SU-DHL-6 (cell line): ENCODE measurements around the gene CNPY4.

ENCODE experiments used
- H2AFZ ChIP-seq: fragments of 200-600 bp; sonication (generic); 2 replicates; pipeline ENCODE4 v1.6.1; 2014; ENCODE audit warnings: low read depth, mild to moderate bottlenecking, moderate library complexity, mixed read lengths, antibody characterized with exemption, low read length; ENCODE audit not compliant: severe bottlenecking
- H3F3A ChIP-seq: fragments of 200-600 bp; shearing (Covaris generic); 2 replicates; pipeline ENCODE4 v1.6.0; 2016; ENCODE audit warnings: antibody characterized with exemption, mild to moderate bottlenecking; ENCODE audit not compliant: insufficient read depth
- H3K27ac ChIP-seq: fragments of 200-600 bp; sonication (generic); 2 replicates; pipeline ENCODE4 v1.5.1; 2016; ENCODE audit warnings: low read depth, mild to moderate bottlenecking, low read length, moderate library complexity, mixed read lengths
- H3K27me3 ChIP-seq: fragments of 200-600 bp; sonication (generic), shearing (Covaris generic); 2 replicates; pipeline ENCODE4 v1.6.0; 2014; ENCODE audit warnings: mild to moderate bottlenecking, low read length
- H3K36me3 ChIP-seq: fragments of 200-600 bp; sonication (generic); 2 replicates; pipeline ENCODE4 v1.6.1; 2014; ENCODE audit warnings: mild to moderate bottlenecking, low read length, mixed read lengths
- H3K4me2 ChIP-seq: fragments of 300-600, 200-600 bp; shearing (Covaris generic), sonication (generic); 2 replicates; pipeline ENCODE4 v1.6.0; 2014; ENCODE audit warnings: low read length, low read depth, mild to moderate bottlenecking; ENCODE audit not compliant: poor library complexity, severe bottlenecking
- H3K4me3 ChIP-seq: fragments of 200-600 bp; sonication (generic); 2 replicates; pipeline ENCODE4 v1.5.1; 2014; ENCODE audit warnings: antibody characterized with exemption, low read length, mild to moderate bottlenecking, mixed read lengths; ENCODE audit not compliant: insufficient read depth, poor library complexity, severe bottlenecking
- H3K79me2 ChIP-seq: fragments of 200-600 bp; sonication (generic); 2 replicates; pipeline ENCODE4 v1.6.1; 2014; ENCODE audit warnings: mild to moderate bottlenecking, low read length, moderate library complexity; ENCODE audit not compliant: insufficient read depth
- H3K9ac ChIP-seq: fragments of 200-600 bp; sonication (generic); 2 replicates; pipeline ENCODE4 v1.7.0; 2014; ENCODE audit warnings: mild to moderate bottlenecking, low read length
- H3K9me2 ChIP-seq: fragments of 200-600 bp; sonication (generic); replicated peaks from 2 replicates; pipeline ENCODE4 v1.6.1; 2014; ENCODE audit warnings: low read length; ENCODE audit not compliant: insufficient read depth
- H3K9me3 ChIP-seq: fragments of 200-600 bp; sonication (generic); 2 replicates; pipeline ENCODE4 v1.6.1; 2014; ENCODE audit warnings: low read length, mixed read lengths; ENCODE audit not compliant: insufficient read depth
- H4K20me1 ChIP-seq: fragments of 200-600 bp; sonication (generic); 2 replicates; pipeline ENCODE4 v1.6.1; 2014; ENCODE audit warnings: low read depth, mild to moderate bottlenecking, antibody characterized with exemption, low read length, moderate library complexity, mixed read lengths
- EZH2phosphoT487 ChIP-seq: fragments of 200-600 bp; sonication (generic), shearing (Covaris generic); conservative IDR thresholded peaks from 2 replicates; pipeline ENCODE4 v1.6.1; 2018; ENCODE audit warnings: mild to moderate bottlenecking, antibody characterized with exemption, low read length, moderate library complexity, mixed read lengths
- TF ChIP-seq, protein P1 (sequence below): fragments of 200-600 bp; sonication (generic); IDR thresholded peaks from one replicate; pipeline ENCODE4 v1.5.1; 2017; ENCODE audit warnings: antibody characterized with exemption, mild to moderate bottlenecking, low read length, moderate library complexity; ENCODE audit not compliant: insufficient read depth, poor library complexity, severe bottlenecking

The CNPY4 gene

DNA sequence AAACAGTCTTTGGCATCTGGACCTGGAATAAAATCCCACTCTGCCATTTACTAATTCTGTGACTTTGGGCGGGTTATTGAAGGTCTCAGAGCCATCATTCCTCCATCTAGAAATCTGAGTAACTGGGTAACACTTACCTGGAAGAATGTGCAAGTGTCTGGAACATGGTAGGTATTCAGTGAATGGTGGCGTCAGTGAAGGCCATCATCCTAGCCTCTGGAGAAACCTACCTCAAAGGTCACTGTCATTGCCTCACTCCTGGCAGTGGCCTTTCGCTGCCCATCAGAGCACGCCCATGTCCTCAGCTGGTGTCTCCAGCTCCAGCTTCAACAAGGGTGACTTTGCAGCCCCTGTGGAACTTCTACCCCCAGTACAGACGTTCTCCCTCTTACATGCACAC, 44.4 kb downstream of the CNPY4 start:
- Histone ChIP-seq H3K79me2 (no peaks in the 10 kb centered on the region), H3K4me2 (no peak overlapping the region), H4K20me1 (no peaks in the 10 kb centered on the region)

GRCh38 chr7:100166317-100166940, 47.0 kb downstream of the CNPY4 start:
- H3K9ac ChIP-seq, result no peak overlapping the region
- no peak overlapping the region for H3K27ac ChIP-seq
- no peaks in the 10 kb centered on the region for H3K9me3 ChIP-seq
- TF ChIP-seq, protein P1, sequence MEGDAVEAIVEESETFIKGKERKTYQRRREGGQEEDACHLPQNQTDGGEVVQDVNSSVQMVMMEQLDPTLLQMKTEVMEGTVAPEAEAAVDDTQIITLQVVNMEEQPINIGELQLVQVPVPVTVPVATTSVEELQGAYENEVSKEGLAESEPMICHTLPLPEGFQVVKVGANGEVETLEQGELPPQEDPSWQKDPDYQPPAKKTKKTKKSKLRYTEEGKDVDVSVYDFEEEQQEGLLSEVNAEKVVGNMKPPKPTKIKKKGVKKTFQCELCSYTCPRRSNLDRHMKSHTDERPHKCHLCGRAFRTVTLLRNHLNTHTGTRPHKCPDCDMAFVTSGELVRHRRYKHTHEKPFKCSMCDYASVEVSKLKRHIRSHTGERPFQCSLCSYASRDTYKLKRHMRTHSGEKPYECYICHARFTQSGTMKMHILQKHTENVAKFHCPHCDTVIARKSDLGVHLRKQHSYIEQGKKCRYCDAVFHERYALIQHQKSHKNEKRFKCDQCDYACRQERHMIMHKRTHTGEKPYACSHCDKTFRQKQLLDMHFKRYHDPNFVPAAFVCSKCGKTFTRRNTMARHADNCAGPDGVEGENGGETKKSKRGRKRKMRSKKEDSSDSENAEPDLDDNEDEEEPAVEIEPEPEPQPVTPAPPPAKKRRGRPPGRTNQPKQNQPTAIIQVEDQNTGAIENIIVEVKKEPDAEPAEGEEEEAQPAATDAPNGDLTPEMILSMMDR, result no peak
- no peak for TF ChIP-seq EZH2phosphoT487
- H3K36me3 ChIP-seq, result no peaks in the 10 kb centered on the region
- peaks cover 6% of the 10 kb centered on the region; the same call in 1 of the 2 replicates for H3F3A ChIP-seq
- H3K27me3 ChIP-seq, result no peaks in the 10 kb centered on the region
- H3K4me3 ChIP-seq, result no peak overlapping the region
- H2AFZ ChIP-seq, result no peak overlapping the region
- H3K79me2 ChIP-seq, result no peaks in the 10 kb centered on the region
- H3K9me2 ChIP-seq, result no peaks in the 10 kb centered on the region
- H4K20me1 ChIP-seq, result no peaks in the 10 kb centered on the region
- no peak overlapping the region for H3K4me2 ChIP-seq

More for the DNA sequence above, 44.4 kb downstream of the CNPY4 start:
- Histone ChIP-seq H3K36me3 (no peaks in the 10 kb centered on the region), H3K27me3 (no peaks in the 10 kb centered on the region), H3K4me3 (no peak overlapping the region), H3K9me3 (no peaks in the 10 kb centered on the region), H3K9ac (no peak overlapping the region), H2AFZ (no peak overlapping the region), H3K27ac (no peak overlapping the region), H3F3A (no peaks in the 10 kb centered on the region), H3K9me2 (no peaks in the 10 kb centered on the region)
- TF ChIP-seq EZH2phosphoT487, result no peak
- TF ChIP-seq, protein P1, result no peak

GRCh38 chr7:100166970-100167911, 47.8 kb downstream of the CNPY4 start:
- Histone ChIP-seq H3K9me2 (no peaks in the 10 kb centered on the region), H3K4me2 (no peak overlapping the region), H3K36me3 (no peaks in the 10 kb centered on the region), H2AFZ (no peak overlapping the region), H3K27me3 (no peaks in the 10 kb centered on the region), H3K4me3 (no peak overlapping the region), H3K27ac (no peak overlapping the region), H3F3A (peaks cover 6% of the 10 kb centered on the region; the same call in 1 of the 2 replicates), H4K20me1 (no peaks in the 10 kb centered on the region), H3K79me2 (no peaks in the 10 kb centered on the region), H3K9ac (no peak overlapping the region), H3K9me3 (no peaks in the 10 kb centered on the region)
- TF ChIP-seq EZH2phosphoT487, result no peak
- TF ChIP-seq, protein P1, result no peak
